Measurements from ENCODE around the gene KLHL25. TPM values are rescaled to one million over a fixed set of nuclear protein-coding genes. Genes with fewer than 3 reads are reported as not detected.

The KLHL25 gene
- total and polyA plus RNA-seq, 4 donors: 2.3 to 34.2 (median 11.4) TPM

DNA sequence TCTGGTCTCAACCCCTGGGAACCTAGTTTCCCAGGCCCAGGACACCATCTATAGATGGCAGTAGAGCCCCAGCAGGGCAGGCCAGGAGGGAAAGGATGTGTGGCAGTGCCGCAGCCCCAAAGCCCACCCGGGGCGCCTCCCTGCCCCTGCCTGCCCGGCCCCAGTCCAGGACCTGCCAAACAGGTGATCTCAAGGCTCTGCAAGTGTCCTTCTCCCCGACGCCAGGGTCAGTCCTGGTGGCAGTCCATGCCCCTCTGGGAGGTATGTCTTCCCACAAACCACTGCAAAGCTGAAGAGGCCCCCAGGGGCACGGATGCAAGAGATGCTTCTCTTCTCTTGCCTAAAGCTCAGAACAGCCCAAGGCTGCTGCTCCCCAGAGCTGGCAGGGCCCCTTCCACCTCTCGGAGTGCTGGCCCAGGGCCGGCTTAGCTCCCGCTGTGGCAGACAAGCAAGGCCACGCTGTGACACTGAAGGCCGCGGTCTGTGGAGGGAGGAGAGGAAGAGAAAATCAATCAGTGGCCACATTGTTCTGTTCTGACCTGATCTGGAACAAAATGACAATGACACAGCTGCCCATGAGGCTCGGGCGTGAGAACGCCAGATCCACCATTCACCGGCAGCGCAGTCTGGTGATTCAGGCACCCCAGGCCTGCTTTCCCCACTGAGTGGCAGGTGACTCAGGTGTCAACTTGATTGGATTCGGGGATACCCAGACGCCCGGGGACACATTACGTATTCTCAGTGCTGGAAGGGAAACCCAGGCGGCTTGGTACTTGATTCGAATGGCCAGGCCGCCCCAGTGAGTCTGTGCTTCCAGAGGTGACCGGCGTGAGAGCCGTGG, 34.0 kb downstream of the KLHL25 start:
- H3K36me3 ChIP-seq (ENCODE audit: control insufficient read depth in 4 of 4, insufficient read depth in 3 of 4, low read depth in 1 of 4, low read length in 3 of 4): peaks cover 0 to 7% (median 1%) of the 10 kb centered on the region in 4 donors
- H3K9me3 ChIP-seq (ENCODE audit: control insufficient read depth in 4 of 4, low read length in 3 of 4): no peaks in the 10 kb centered on the region
- no peak for DNase-seq (ENCODE audit: low spot score)
- H3K27ac ChIP-seq (ENCODE audit: low read depth in 1 of 2, low read length in 2 of 2): peak overlapping the region in 1 of 2 donors; percentile 23
- WGBS: 86% methylated on average over 28 of the region's 28 CpGs
- H3K27me3 ChIP-seq (ENCODE audit: control insufficient read depth in 4 of 4, insufficient read depth in 4 of 4, low read length in 3 of 4): no peaks in the 10 kb centered on the region
- no peak overlapping the region for H3K4me3 ChIP-seq (ENCODE audit: low read depth in 1 of 3, low read length in 3 of 3)
- peaks cover 4 to 36% (median 17%) of the 10 kb centered on the region in 4 donors for H3K4me1 ChIP-seq (ENCODE audit: control insufficient read depth in 4 of 4, insufficient read depth in 4 of 4, low read length in 3 of 4)
- H3K9ac ChIP-seq (ENCODE audit: low read depth in 1 of 2, low read length in 2 of 2): no peak overlapping the region
- TF ChIP-seq, protein P1, sequence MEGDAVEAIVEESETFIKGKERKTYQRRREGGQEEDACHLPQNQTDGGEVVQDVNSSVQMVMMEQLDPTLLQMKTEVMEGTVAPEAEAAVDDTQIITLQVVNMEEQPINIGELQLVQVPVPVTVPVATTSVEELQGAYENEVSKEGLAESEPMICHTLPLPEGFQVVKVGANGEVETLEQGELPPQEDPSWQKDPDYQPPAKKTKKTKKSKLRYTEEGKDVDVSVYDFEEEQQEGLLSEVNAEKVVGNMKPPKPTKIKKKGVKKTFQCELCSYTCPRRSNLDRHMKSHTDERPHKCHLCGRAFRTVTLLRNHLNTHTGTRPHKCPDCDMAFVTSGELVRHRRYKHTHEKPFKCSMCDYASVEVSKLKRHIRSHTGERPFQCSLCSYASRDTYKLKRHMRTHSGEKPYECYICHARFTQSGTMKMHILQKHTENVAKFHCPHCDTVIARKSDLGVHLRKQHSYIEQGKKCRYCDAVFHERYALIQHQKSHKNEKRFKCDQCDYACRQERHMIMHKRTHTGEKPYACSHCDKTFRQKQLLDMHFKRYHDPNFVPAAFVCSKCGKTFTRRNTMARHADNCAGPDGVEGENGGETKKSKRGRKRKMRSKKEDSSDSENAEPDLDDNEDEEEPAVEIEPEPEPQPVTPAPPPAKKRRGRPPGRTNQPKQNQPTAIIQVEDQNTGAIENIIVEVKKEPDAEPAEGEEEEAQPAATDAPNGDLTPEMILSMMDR (IDR thresholded peaks at IDR 0.05; ENCODE audit: low read depth, low read length, missing input control): peak; percentile 7
- TF ChIP-seq NR2F2 (IDR thresholded peaks at IDR 0.05) (no peak), HNF4A (conservative IDR thresholded peaks at IDR 0.05) (no peak), TAF1 (conservative IDR thresholded peaks at IDR 0.05) (no peak), YY1 (IDR thresholded peaks at IDR 0.05) (no peak), GABPA (IDR thresholded peaks at IDR 0.05 in 1 of 2, conservative IDR thresholded peaks at IDR 0.05 in 1 of 2) (no peak), RAD21 (IDR thresholded peaks at IDR 0.05) (peak; percentile 50 to 58)

DNA sequence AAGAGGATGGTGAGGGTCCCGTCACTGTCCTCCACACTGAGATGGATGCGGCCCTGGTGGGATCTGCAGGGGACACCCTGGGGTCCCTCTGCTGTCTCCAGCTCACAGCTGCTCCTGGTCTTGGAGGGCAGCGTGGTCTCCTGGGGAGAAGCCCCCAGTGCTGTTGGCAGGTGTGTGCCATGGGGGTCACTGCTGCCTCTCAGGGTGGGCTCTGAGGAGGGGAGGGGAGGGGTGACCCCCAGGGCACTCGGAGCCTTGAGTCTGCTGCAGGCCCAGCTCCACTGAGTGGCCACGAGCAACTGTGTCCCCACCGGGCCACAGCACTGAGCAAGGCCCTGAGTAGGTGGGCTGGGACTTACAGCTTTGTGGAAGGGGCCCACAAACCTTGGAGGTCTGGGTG, 34.7 kb downstream of the KLHL25 start:
- H3K9me3 ChIP-seq (ENCODE audit: control insufficient read depth in 4 of 4, low read length in 3 of 4): no peaks in the 10 kb centered on the region
- H3K27me3 ChIP-seq (ENCODE audit: control insufficient read depth in 4 of 4, insufficient read depth in 4 of 4, low read length in 3 of 4): no peaks in the 10 kb centered on the region
- H3K9ac ChIP-seq (ENCODE audit: low read depth in 1 of 2, low read length in 2 of 2): no peak overlapping the region
- H3K4me3 ChIP-seq (ENCODE audit: low read depth in 1 of 3, low read length in 3 of 3): no peak overlapping the region
- WGBS: 98% methylated on average over 6 of the region's 6 CpGs
- TF ChIP-seq, protein P2, sequence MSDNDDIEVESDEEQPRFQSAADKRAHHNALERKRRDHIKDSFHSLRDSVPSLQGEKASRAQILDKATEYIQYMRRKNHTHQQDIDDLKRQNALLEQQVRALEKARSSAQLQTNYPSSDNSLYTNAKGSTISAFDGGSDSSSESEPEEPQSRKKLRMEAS (IDR thresholded peaks at IDR 0.05): no peak
- TF ChIP-seq, protein P1 (IDR thresholded peaks at IDR 0.05; ENCODE audit: low read depth, low read length, missing input control): no peak
- TF ChIP-seq YY1 (IDR thresholded peaks at IDR 0.05) (no peak), RXRA (IDR thresholded peaks at IDR 0.05) (no peak), EGR1 (IDR thresholded peaks at IDR 0.05; ENCODE audit: low read depth in 2 of 2) (no peak), FOXA1 (IDR thresholded peaks at IDR 0.05) (no peak), HNF4A (conservative IDR thresholded peaks at IDR 0.05) (no peak), NR2F2 (IDR thresholded peaks at IDR 0.05) (no peak)
- no peak overlapping the region for H3K27ac ChIP-seq (ENCODE audit: low read depth in 1 of 2, low read length in 2 of 2)
- DNase-seq (ENCODE audit: low spot score): no peak
- H3K4me1 ChIP-seq (ENCODE audit: control insufficient read depth in 4 of 4, insufficient read depth in 4 of 4, low read length in 3 of 4): peaks cover 3 to 36% (median 15%) of the 10 kb centered on the region in 4 donors
- peaks cover 0 to 7% (median 1%) of the 10 kb centered on the region in 4 donors for H3K36me3 ChIP-seq (ENCODE audit: control insufficient read depth in 4 of 4, insufficient read depth in 3 of 4, low read depth in 1 of 4, low read length in 3 of 4)

- peaks cover 3 to 34% (median 12%) of the 10 kb centered on the region in 4 donors for H3K4me1 ChIP-seq (ENCODE audit: control insufficient read depth in 4 of 4, insufficient read depth in 4 of 4, low read length in 3 of 4)
- WGBS: 56% methylated on average over 13 of the region's 13 CpGs
- H3K27me3 ChIP-seq (ENCODE audit: control insufficient read depth in 4 of 4, insufficient read depth in 4 of 4, low read length in 3 of 4): no peaks in the 10 kb centered on the region
- no peak for DNase-seq (ENCODE audit: low spot score)
- peaks cover 0 to 7% (median 1%) of the 10 kb centered on the region in 4 donors for H3K36me3 ChIP-seq (ENCODE audit: control insufficient read depth in 4 of 4, insufficient read depth in 3 of 4, low read depth in 1 of 4, low read length in 3 of 4)
- no peak overlapping the region for H3K4me3 ChIP-seq (ENCODE audit: low read depth in 1 of 3, low read length in 3 of 3)
- H3K9me3 ChIP-seq (ENCODE audit: control insufficient read depth in 4 of 4, low read length in 3 of 4): no peaks in the 10 kb centered on the region
- no peak overlapping the region for H3K9ac ChIP-seq (ENCODE audit: low read depth in 1 of 2, low read length in 2 of 2)
- no peak overlapping the region for H3K27ac ChIP-seq (ENCODE audit: low read depth in 1 of 2, low read length in 2 of 2)
- TF ChIP-seq FOXA1 (IDR thresholded peaks at IDR 0.05) (no peak), SP1 (IDR thresholded peaks at IDR 0.05) (no peak), FOXA2 (IDR thresholded peaks at IDR 0.05) (no peak), JUND (IDR thresholded peaks at IDR 0.05) (peak in 1 of 2 donors; percentile 29), EGR1 (IDR thresholded peaks at IDR 0.05; ENCODE audit: low read depth in 2 of 2) (no peak), ZBTB33 (IDR thresholded peaks at IDR 0.05) (no peak), RAD21 (IDR thresholded peaks at IDR 0.05) (peak in 1 of 2 donors; percentile 58), HNF4G (IDR thresholded peaks at IDR 0.05) (no peak)
- TF ChIP-seq, protein P2 (IDR thresholded peaks at IDR 0.05): no peak
Observed at GRCh38 chr15:85759376-85759775, 35.3 kb downstream of the KLHL25 start.
